HG02623 (cell line): Measurements from ENCODE around the gene ANKS1B.

Experiments used
- ATAC-seq: cut with Tn5 transposase; IDR thresholded peaks from one replicate; pipeline ENCODE4 v1.9.1; 2021; ENCODE audit warnings: moderate library complexity; ENCODE audit not compliant: unreplicated experiment

ANKS1B gene

GRCh38 chr12:99224237-99224636, 760.5 kb downstream of the ANKS1B start:
- no peak for ATAC-seq

GRCh38 chr12:99223579-99223978, 761.2 kb downstream of the ANKS1B start:
- ATAC-seq = no peak

GRCh38 chr12:99213047-99213446, 771.7 kb downstream of the ANKS1B start:
- no peak for ATAC-seq

GRCh38 chr12:99212275-99212674, 772.5 kb downstream of the ANKS1B start:
- no peak for ATAC-seq

- ATAC-seq = no peak
Observed at GRCh38 chr12:99205111-99205510, 779.6 kb downstream of the ANKS1B start.

GRCh38 chr12:99201906-99202645, 782.7 kb downstream of the ANKS1B start:
- ATAC-seq = no peak

- no peak for ATAC-seq
Observed at GRCh38 chr12:99200711-99201384, 783.9 kb downstream of the ANKS1B start.

- ATAC-seq = no peak
Observed at GRCh38 chr12:99195474-99195873, 789.3 kb downstream of the ANKS1B start.

GRCh38 chr12:99192489-99192888, 792.2 kb downstream of the ANKS1B start:
- no peak for ATAC-seq

- no peak for ATAC-seq
Observed at GRCh38 chr12:99176871-99177270, 807.9 kb downstream of the ANKS1B start.

- no peak for ATAC-seq
Observed at GRCh38 chr12:99170461-99170860, 814.3 kb downstream of the ANKS1B start.

- ATAC-seq = no peak
Observed at GRCh38 chr12:99170037-99170436, 814.7 kb downstream of the ANKS1B start.

- no peak for ATAC-seq
Observed at GRCh38 chr12:99157946-99158345, 826.8 kb downstream of the ANKS1B start.

- ATAC-seq = no peak
Observed at GRCh38 chr12:99154983-99155336, 829.8 kb downstream of the ANKS1B start.

- no peak for ATAC-seq
Observed at GRCh38 chr12:99154216-99154982, 830.3 kb downstream of the ANKS1B start.

- ATAC-seq = no peak
Observed at GRCh38 chr12:99153293-99153692, 831.4 kb downstream of the ANKS1B start.

- ATAC-seq = no peak
Observed at GRCh38 chr12:99152337-99152736, 832.4 kb downstream of the ANKS1B start.

GRCh38 chr12:99151744-99152143, 833.0 kb downstream of the ANKS1B start:
- ATAC-seq = no peak

GRCh38 chr12:99147130-99147529, 837.6 kb downstream of the ANKS1B start:
- ATAC-seq = no peak

- no peak for ATAC-seq
Observed at GRCh38 chr12:99146730-99147129, 838.0 kb downstream of the ANKS1B start.

GRCh38 chr12:99146185-99146584, 838.6 kb downstream of the ANKS1B start:
- no peak for ATAC-seq

GRCh38 chr12:99142651-99143050, 842.1 kb downstream of the ANKS1B start:
- no peak for ATAC-seq
